HL-60 (cell line): Measurements from ENCODE around the gene CH25H.

ENCODE experiments used
- POLR2AphosphoS5 ChIP-seq: IDR thresholded peaks from 2 replicates; pipeline ENCODE4 v1.6.1; 2012; ENCODE audit warnings: low read depth
- SPI1 ChIP-seq: IDR thresholded peaks from 2 replicates; pipeline ENCODE4 v1.6.1; 2012; ENCODE audit warnings: low read depth, mild to moderate bottlenecking, borderline replicate concordance
- TF ChIP-seq, protein P1 (sequence below): IDR thresholded peaks from one replicate; pipeline ENCODE4 v1.5.1; 2011; ENCODE audit warnings: low read length, control low read depth, inconsistent platforms; ENCODE audit not compliant: insufficient read depth
- TF ChIP-seq, protein P2 (sequence below): IDR thresholded peaks from 2 replicates; pipeline ENCODE4 v1.6.1; 2012; ENCODE audit warnings: low read depth; ENCODE audit not compliant: insufficient replicate concordance

DNA sequence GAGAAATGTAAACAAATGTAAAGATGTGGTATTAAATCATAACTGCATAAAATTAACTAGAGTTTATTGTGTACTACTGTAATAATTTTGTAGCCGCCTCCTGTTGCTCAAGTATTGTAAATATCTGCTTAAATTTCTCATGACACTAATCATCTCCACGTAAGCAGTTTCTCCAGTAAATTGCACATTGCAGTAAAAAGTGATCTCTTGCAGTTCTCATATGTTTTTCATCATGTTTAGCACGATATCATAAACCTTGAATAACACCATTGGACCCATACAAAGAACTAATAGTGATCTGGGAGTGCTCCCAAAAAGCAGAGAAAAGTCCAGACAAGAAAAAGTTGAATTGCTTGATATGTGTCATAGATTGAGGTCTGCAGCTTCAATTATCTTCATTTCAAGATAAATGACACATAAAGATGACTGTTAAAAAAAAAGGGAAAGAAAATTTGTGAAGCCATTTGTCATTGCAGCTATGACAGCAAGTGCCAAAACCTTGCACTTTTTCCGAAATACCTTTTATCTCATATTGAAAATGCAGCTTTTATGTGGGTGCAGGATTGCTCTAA lies 29.2 kb upstream of the CH25H start:
- TF ChIP-seq SPI1, result no peak
- TF ChIP-seq, protein P1, sequence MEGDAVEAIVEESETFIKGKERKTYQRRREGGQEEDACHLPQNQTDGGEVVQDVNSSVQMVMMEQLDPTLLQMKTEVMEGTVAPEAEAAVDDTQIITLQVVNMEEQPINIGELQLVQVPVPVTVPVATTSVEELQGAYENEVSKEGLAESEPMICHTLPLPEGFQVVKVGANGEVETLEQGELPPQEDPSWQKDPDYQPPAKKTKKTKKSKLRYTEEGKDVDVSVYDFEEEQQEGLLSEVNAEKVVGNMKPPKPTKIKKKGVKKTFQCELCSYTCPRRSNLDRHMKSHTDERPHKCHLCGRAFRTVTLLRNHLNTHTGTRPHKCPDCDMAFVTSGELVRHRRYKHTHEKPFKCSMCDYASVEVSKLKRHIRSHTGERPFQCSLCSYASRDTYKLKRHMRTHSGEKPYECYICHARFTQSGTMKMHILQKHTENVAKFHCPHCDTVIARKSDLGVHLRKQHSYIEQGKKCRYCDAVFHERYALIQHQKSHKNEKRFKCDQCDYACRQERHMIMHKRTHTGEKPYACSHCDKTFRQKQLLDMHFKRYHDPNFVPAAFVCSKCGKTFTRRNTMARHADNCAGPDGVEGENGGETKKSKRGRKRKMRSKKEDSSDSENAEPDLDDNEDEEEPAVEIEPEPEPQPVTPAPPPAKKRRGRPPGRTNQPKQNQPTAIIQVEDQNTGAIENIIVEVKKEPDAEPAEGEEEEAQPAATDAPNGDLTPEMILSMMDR, result no peak
- TF ChIP-seq, protein P2, sequence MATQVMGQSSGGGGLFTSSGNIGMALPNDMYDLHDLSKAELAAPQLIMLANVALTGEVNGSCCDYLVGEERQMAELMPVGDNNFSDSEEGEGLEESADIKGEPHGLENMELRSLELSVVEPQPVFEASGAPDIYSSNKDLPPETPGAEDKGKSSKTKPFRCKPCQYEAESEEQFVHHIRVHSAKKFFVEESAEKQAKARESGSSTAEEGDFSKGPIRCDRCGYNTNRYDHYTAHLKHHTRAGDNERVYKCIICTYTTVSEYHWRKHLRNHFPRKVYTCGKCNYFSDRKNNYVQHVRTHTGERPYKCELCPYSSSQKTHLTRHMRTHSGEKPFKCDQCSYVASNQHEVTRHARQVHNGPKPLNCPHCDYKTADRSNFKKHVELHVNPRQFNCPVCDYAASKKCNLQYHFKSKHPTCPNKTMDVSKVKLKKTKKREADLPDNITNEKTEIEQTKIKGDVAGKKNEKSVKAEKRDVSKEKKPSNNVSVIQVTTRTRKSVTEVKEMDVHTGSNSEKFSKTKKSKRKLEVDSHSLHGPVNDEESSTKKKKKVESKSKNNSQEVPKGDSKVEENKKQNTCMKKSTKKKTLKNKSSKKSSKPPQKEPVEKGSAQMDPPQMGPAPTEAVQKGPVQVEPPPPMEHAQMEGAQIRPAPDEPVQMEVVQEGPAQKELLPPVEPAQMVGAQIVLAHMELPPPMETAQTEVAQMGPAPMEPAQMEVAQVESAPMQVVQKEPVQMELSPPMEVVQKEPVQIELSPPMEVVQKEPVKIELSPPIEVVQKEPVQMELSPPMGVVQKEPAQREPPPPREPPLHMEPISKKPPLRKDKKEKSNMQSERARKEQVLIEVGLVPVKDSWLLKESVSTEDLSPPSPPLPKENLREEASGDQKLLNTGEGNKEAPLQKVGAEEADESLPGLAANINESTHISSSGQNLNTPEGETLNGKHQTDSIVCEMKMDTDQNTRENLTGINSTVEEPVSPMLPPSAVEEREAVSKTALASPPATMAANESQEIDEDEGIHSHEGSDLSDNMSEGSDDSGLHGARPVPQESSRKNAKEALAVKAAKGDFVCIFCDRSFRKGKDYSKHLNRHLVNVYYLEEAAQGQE, result no peak
- no peak for TF ChIP-seq POLR2AphosphoS5
